LNCAP (cell line): ENCODE data around the gene BANK1.

Experiments
- CTCF ChIP-seq: fragments of 450-650 bp; IDR thresholded peaks from 2 replicates; pipeline ENCODE4 v1.5.1; 2017; ENCODE audit warnings: mild to moderate bottlenecking

Gene BANK1

DNA sequence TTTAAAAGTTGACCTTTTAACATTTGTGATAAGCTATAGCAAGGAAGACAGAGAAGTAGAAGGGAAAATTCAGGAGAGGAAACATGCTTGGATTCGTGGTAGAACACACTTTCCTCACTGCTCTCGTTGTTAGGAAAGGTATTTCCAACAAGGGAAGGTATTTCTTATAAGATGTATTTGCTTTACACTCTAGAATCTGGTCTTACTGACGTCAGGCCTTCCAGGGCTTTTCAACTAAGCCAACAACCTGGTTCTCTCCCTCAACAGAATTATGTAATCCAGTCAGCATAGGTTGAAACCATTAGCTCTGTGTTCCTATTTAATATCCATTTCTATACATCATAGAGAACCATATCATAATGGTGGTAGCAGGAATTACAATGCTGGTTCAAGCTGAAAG is 312.8 kb downstream of the BANK1 start:
- TF ChIP-seq CTCF, result no peak

- TF ChIP-seq CTCF, result no peak
Observed at GRCh38 chr4:102104278-102104677, 313.7 kb downstream of the BANK1 start.

- no peak for TF ChIP-seq CTCF
Observed at GRCh38 chr4:102105983-102106382, 315.5 kb downstream of the BANK1 start.

GRCh38 chr4:102114118-102114630 is 323.6 kb downstream of the BANK1 start:
- no peak for TF ChIP-seq CTCF

DNA sequence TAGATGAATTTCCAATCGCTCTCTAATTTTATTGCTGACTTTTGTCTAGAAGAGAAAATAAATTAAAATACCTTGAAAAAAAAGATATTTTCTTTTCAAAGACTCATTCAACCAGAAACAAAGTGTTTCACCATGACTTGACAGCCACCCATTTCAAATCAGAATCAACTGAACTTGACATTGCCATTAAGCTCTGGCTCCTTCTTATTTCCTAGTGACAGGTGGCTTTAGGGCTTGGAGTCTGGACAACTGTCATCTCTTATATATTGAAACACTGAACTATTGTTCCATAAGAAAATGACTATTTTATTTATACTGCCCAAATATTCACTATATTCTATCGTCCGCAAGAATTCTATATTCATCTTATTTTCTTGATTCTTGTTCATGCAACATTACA is 325.6 kb downstream of the BANK1 start:
- no peak for TF ChIP-seq CTCF

DNA sequence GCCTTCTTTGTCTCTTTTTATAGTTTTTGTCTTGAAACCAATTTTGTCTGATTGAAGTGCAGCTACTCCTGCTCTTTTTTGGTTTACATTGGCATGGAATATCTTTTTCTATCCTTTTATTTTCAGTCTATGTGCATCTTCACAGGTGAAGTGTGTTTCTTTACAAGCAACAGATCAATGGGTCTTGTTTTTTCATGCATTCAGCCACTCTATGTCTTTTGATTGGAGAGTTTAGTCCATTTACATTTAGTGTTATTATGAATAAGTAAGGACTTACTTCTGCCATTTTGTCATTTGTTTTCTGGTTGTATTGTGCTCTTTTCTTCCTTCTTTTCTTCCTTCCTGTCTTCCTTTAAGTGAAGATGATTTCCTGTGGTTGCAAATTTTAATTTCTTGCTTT is 330.3 kb downstream of the BANK1 start:
- no peak for TF ChIP-seq CTCF
